SU-DHL-6 (cell line): ENCODE data around the gene TDRD5.

Source experiments
- CTCF ChIP-seq: fragments of 200-600 bp; sonication (generic); IDR thresholded peaks from one replicate; pipeline ENCODE4 v1.5.1; 2017; ENCODE audit warnings: antibody characterized with exemption, mild to moderate bottlenecking, low read length, moderate library complexity; ENCODE audit not compliant: insufficient read depth, poor library complexity, severe bottlenecking
- EZH2phosphoT487 ChIP-seq: fragments of 200-600 bp; sonication (generic), shearing (Covaris generic); conservative IDR thresholded peaks from 2 replicates; pipeline ENCODE4 v1.6.1; 2018; ENCODE audit warnings: mild to moderate bottlenecking, antibody characterized with exemption, low read length, moderate library complexity, mixed read lengths

GRCh38 chr1:179706339-179706941 lies 114.8 kb downstream of the TDRD5 start:
- TF ChIP-seq EZH2phosphoT487 (no peak), CTCF (peak; percentile 69)
